Tibial nerve (tissue), 4 donors: Measurements from ENCODE around the gene EPAS1.

Source experiments
- EP300 ChIP-seq, 2 donors: sonication (generic); formaldehyde crosslinking; IDR thresholded peaks; one replicate each; pipeline ENCODE4 v1.6.1; 2017; ENCODE audit warnings: antibody characterized with exemption in 2 of 2, mild to moderate bottlenecking in 1 of 2
- TF ChIP-seq, protein P1 (sequence below), 5 experiments: fragments of 200-600 bp in 3 of 5; fragments of 450-650 bp in 2 of 5; sonication (generic) in 3 of 5; IDR thresholded peaks; one replicate each; pipeline ENCODE4 v1.5.1; 2016 to 2019; ENCODE audit warnings: antibody characterized with exemption in 5 of 5, mild to moderate bottlenecking in 3 of 5, moderate library complexity in 2 of 5

DNA sequence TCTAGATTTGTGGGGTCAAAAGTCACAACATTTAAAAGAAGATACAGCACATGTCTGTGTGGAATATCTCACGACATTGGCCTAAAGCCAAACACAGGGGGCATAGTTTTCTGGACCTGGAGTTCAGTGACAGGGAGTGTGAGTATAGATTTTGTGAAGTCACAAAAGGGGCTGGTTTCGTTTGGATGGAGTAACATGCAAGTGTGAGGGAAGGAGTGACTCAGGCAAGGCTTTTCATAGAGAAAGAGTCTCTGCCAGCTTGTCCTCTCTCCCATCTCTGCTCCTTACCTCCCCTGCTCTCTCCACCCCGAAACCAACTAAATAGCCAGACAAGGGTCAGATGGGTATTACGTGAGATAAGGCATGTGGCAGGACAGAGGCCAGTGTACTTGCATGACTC is 3.7 kb upstream of the EPAS1 start:
- TF ChIP-seq, protein P1, sequence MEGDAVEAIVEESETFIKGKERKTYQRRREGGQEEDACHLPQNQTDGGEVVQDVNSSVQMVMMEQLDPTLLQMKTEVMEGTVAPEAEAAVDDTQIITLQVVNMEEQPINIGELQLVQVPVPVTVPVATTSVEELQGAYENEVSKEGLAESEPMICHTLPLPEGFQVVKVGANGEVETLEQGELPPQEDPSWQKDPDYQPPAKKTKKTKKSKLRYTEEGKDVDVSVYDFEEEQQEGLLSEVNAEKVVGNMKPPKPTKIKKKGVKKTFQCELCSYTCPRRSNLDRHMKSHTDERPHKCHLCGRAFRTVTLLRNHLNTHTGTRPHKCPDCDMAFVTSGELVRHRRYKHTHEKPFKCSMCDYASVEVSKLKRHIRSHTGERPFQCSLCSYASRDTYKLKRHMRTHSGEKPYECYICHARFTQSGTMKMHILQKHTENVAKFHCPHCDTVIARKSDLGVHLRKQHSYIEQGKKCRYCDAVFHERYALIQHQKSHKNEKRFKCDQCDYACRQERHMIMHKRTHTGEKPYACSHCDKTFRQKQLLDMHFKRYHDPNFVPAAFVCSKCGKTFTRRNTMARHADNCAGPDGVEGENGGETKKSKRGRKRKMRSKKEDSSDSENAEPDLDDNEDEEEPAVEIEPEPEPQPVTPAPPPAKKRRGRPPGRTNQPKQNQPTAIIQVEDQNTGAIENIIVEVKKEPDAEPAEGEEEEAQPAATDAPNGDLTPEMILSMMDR (IDR thresholded peaks at IDR 0.05), result no peak
- TF ChIP-seq EP300 (IDR thresholded peaks at IDR 0.05), result no peak
